ENCODE results near the gene PICALM.
"Not testable (repeated sequence)": the region's sequence is repeated elsewhere in the genome, so short reads cannot be mapped to it uniquely, and the experiment has no call there.

Gene PICALM

DNA sequence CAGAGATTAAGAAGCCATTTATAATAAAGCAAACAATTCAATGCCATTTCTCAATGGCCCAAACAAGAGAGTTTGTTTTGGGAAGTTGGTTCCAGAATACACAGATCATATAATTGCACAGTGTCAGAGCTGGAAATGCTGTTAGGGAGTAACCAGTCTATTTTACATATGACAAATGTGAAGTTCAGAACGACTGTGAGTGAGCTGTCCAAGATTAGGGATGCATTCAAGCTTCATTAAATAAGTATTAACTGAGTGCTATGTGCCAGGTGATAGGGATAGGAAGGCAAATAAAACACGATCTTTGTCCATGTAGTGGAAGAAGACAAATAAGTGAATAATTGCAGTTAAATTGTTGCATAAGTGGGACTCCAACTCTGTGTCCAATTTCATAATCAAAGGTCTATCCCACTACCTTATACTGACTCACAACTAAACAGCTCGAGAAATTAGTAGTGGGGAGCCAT is 33.1 kb upstream of the PICALM start:
- DNase-seq (ENCODE audit: low spot score): no peak
- CTCF ChIA-PET: no interaction called here
- POLR2A ChIA-PET (ENCODE audit: low non-redundant PET): no interaction called here
- H3K27ac ChIP-seq: no peak overlapping the region
- TF ChIP-seq, protein P1, sequence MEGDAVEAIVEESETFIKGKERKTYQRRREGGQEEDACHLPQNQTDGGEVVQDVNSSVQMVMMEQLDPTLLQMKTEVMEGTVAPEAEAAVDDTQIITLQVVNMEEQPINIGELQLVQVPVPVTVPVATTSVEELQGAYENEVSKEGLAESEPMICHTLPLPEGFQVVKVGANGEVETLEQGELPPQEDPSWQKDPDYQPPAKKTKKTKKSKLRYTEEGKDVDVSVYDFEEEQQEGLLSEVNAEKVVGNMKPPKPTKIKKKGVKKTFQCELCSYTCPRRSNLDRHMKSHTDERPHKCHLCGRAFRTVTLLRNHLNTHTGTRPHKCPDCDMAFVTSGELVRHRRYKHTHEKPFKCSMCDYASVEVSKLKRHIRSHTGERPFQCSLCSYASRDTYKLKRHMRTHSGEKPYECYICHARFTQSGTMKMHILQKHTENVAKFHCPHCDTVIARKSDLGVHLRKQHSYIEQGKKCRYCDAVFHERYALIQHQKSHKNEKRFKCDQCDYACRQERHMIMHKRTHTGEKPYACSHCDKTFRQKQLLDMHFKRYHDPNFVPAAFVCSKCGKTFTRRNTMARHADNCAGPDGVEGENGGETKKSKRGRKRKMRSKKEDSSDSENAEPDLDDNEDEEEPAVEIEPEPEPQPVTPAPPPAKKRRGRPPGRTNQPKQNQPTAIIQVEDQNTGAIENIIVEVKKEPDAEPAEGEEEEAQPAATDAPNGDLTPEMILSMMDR (conservative IDR thresholded peaks at IDR 0.05; ENCODE audit: low read depth): no peak

DNA sequence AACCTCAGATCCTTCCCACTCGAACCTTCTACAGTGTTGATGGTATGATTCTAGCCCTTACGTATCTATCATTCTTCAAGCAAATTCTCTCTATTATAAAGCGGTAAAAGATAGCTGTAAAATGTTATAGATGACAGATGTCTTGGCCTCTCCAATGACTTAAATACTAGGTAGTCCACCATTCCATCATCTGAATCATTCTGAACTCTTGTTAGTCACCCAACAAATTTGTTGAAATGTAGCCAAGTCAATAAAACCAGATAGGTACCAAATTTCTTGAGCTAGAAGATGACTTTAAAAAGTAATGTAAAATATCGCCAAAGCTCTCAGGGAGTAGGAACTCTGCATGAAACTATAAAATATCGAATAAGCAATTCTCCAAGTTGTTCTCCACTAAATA is 32.6 kb upstream of the PICALM start:
- CTCF ChIA-PET: no interaction called here
- DNase-seq (ENCODE audit: low spot score): peak; percentile 42
- TF ChIP-seq, protein P1 (conservative IDR thresholded peaks at IDR 0.05; ENCODE audit: low read depth): no peak
- POLR2A ChIA-PET (ENCODE audit: low non-redundant PET): no interaction called here
- H3K27ac ChIP-seq: no peak overlapping the region

DNA sequence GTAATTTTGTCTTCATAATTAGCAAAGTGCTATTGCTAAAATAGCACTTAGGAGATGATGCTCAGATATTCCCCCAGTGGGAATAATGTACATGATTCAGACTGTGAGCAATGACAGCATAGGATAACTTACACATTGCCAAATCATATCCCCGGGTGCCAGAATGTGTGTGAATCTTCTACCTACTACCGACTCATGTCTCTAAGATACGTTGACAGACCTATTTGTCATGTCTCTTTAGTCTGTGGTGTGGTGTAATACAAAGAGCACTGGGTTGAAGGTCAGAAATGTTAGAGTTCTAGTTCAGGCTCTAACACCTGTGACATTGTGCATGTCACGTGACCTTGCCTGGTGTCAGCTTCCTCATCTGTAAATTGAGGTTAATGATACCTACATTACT is 31.0 kb upstream of the PICALM start:
- ChIA-PET CTCF (no interaction called here), POLR2A (ENCODE audit: low non-redundant PET) (no interaction called here)
- TF ChIP-seq, protein P1 (conservative IDR thresholded peaks at IDR 0.05; ENCODE audit: low read depth): no peak
- no peak overlapping the region for H3K27ac ChIP-seq
- DNase-seq (ENCODE audit: low spot score): peak; percentile 46

DNA sequence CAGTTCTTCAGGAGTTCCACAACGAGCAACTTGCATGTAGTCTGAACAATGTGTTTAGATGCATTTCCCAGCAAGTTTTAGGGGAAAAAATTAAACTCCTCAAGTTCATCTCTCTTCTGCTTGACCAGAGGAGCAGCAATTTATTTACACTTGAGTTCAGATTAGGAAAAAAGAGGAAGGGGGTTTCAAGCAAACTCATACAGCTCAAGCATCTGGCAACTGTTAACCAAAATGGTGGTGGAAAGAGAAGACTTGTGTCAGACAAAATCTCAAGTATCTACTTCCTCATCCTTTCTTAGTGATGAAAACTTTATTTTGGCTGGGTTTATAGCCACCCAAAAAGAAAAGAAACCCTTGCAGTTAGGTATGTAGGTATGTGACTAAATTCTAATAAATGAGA is 29.1 kb upstream of the PICALM start:
- POLR2A ChIA-PET (ENCODE audit: low non-redundant PET): no interaction called here
- CTCF ChIA-PET: interaction anchor here (0.7 kb wide), 1 partner anchor 149 kb away, joined by 4 read pairs; no protein-coding TSS in a partner anchor

DNA sequence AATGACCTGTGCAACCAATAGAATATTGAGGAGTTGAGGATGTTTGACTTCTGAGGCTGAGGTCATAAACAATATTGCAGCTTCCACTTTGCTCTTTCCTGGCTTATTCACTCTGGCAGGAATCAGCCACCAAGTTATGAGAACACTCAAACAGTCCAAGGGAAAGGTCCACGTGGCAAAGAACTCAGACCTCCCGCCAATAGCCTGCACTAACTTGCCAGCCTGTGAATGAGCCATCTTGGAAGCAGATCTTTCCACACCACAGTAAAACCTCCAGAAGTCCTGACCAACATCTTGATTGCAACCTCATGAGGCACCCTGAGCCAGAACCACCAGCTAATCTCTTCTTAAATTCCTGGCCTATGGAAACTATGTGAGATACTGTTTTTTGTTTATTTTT is 22.7 kb upstream of the PICALM start:
- ChIA-PET CTCF (interaction anchor here (0.7 kb wide), 2 partner anchors 12 to 16 kb away, joined by 3 read pairs; no protein-coding TSS in a partner anchor), POLR2A (ENCODE audit: low non-redundant PET) (no interaction called here)
- TF ChIP-seq, protein P1 (conservative IDR thresholded peaks at IDR 0.05; ENCODE audit: low read depth): no peak
- no peak for DNase-seq (ENCODE audit: low spot score)
- H3K27ac ChIP-seq: no peak overlapping the region

More for the DNA sequence above, 29.1 kb upstream of the PICALM start:
- no peak for DNase-seq (ENCODE audit: low spot score)
- TF ChIP-seq, protein P1 (conservative IDR thresholded peaks at IDR 0.05; ENCODE audit: low read depth): no peak
- H3K27ac ChIP-seq: no peak overlapping the region

DNA sequence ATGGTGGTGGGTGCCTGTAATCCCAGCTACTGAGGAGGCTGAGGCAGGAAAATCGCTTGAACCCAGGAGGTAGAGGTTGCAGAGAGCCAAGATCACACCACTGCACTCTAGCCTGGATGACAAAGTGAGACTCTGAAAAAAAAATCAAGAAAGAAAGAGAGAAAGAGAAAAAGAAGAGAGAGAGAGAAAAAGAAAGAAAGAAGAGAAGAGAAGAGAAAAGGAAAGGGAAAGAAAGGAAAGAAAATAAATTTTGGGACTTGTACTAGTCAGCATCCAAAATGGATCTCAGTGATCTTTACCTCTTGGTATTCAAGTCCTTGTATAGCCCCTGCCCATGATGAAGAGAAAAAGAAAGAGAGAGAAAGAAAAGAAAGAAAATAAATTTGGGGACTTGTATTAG is 22.2 kb upstream of the PICALM start:
- no peak overlapping the region for H3K27ac ChIP-seq
- POLR2A ChIA-PET (ENCODE audit: low non-redundant PET): no interaction called here
- no peak for DNase-seq (ENCODE audit: low spot score)
- CTCF ChIA-PET: no interaction called here
- TF ChIP-seq, protein P1 (conservative IDR thresholded peaks at IDR 0.05; ENCODE audit: low read depth): no peak

DNA sequence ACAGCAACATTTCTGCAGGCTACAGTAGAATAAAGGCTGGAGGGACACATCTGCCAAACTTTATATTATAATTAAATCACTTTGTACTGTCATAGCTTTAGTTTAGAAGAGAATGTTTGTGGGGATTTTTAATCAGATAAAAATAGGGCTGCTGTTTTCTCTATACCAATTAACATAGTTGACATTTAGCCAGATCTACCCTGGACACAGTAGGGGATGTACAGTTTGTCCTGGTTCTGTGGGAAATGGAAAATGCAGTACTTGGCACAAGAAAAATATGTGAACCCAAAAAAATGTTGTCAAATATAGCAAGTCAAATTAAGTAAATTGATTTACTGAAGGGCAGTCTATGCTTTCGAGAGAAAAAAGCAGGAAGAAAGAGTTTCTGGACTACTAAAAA is 20.8 kb upstream of the PICALM start:
- ChIA-PET CTCF (interaction anchor here (0.6 kb wide), 1 partner anchor 129 kb away, joined by 3 read pairs; no protein-coding TSS in a partner anchor), POLR2A (ENCODE audit: low non-redundant PET) (no interaction called here)
- TF ChIP-seq, protein P1 (conservative IDR thresholded peaks at IDR 0.05; ENCODE audit: low read depth): no peak
- H3K27ac ChIP-seq: no peak overlapping the region
- no peak for DNase-seq (ENCODE audit: low spot score)

DNA sequence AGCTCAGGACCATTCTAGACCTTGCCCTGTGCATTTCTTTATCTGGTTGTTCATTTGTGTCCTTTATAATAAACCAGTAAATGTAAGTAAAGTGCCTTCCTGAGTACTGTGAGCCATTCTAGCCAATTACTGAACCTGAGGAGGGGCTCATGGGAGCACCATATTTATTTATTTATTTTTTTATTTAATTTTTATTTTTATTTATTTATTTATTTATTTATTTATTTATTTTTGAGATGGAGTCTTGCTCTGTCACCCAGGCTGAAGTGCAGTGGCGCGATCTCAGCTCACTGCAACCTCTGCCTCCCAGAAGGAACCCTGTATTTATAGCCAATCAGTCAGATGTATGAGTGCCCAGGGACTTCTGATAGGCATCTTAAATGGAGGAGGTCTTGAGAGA is 18.8 kb upstream of the PICALM start:
- CTCF ChIA-PET; POLR2A ChIA-PET (ENCODE audit: low non-redundant PET): not testable (repeated sequence)

More for the DNA sequence above, 18.8 kb upstream of the PICALM start:
- not testable (repeated sequence) for H3K27ac ChIP-seq; DNase-seq (ENCODE audit: low spot score)

Measured in RWPE1 (cell line).